ENCODE measurements around the gene EDIL3. TPM values are rescaled to one million over a fixed set of nuclear protein-coding genes. Genes with fewer than 3 reads are reported as not detected.

The EDIL3 gene
- total and polyA plus RNA-seq, 9 of the 15 experiments (the other 6 are each of a cell fraction or from before 2014, with no cell fraction given): 0.09 TPM; not detected in 8

DNA sequence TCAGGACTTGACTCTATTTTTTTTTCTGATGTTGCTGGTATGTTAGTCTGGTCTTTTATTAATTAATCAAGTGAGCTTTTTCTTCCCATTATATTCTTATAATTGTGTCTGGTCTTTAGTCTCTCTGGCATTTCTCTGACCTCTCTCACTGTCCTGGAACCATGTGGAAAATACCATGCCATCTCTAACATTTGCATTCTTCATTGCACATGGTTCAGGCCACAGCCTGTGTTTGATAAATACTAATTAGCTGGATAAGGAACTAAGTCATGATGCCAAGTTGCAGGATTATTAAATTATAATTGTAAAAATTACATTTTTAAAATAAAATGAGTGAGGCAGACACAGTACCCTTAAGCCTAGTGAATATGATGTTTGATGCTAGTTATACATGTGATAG lies 155.6 kb downstream of the EDIL3 start:
- ATAC-seq (no peak), DNase-seq (ENCODE audit: extremely low read depth in 1 of 4, low spot score in 3 of 4) (no peak), FAIRE-seq (no peak)
- H3K27ac ChIP-seq (ENCODE audit: extremely low read depth, low read depth, low read length): no peak overlapping the region
- BruUV-seq (replicated peaks): no TSS peak
- no peak overlapping the region for H3K9ac ChIP-seq (ENCODE audit: insufficient read depth in 1 of 2, low read depth in 2 of 2, low read length in 2 of 2)
- no peak overlapping the region for H3K4me3 ChIP-seq
- H3K4me2 ChIP-seq (ENCODE audit: insufficient read depth, low read length): no peak overlapping the region
- H3K9me1 ChIP-seq (ENCODE audit: control insufficient read depth, insufficient read depth, low read length): no peaks in the 10 kb centered on the region
- in situ Hi-C loops (cut with MboI) (no loop called here), intact Hi-C loops (cut with micrococcal nuclease) (no loop called here)
- no peaks in the 10 kb centered on the region for H4K20me1 ChIP-seq (replicated peaks; ENCODE audit: control insufficient read depth, insufficient read depth, low read length)
- POLR2A ChIA-PET: no interaction called here
- H3K79me2 ChIP-seq (ENCODE audit: control insufficient read depth, insufficient read depth, low read length): no peaks in the 10 kb centered on the region
- TF ChIP-seq FUS (optimal IDR thresholded peaks at IDR 0.05; ENCODE audit: low read depth, low read length): no peak
- TF ChIP-seq HDAC6 (IDR thresholded peaks at IDR 0.05; ENCODE audit: low read depth, low read length): no peak
- no peak for TF ChIP-seq KDM1A (IDR thresholded peaks at IDR 0.05)
- no peak for TF ChIP-seq CREM (IDR thresholded peaks at IDR 0.05; ENCODE audit: low read depth)
- TF ChIP-seq LARP7 (IDR thresholded peaks at IDR 0.05): no peak
- no peak for TF ChIP-seq BACH1 (tag; IDR thresholded peaks at IDR 0.05)
- no peak for TF ChIP-seq MCM7 (IDR thresholded peaks at IDR 0.05)
- TF ChIP-seq NCOA4 (IDR thresholded peaks at IDR 0.05; ENCODE audit: partially characterized antibody): no peak
- TF ChIP-seq ZEB2 (IDR thresholded peaks at IDR 0.05): no peak
- no peak for TF ChIP-seq RERE (CRISPR knock-in tag; IDR thresholded peaks at IDR 0.05; ENCODE audit: borderline replicate concordance)
- no peak for TF ChIP-seq CBX8 (IDR thresholded peaks at IDR 0.05; ENCODE audit: borderline replicate concordance, extremely low read depth, low read depth, low read length, poor library complexity, severe bottlenecking)
- TF ChIP-seq KHSRP (IDR thresholded peaks at IDR 0.05): no peak
- no peak for TF ChIP-seq MCM2 (IDR thresholded peaks at IDR 0.05; ENCODE audit: low read depth)
- H3K36me3 ChIP-seq (ENCODE audit: control insufficient read depth, insufficient read depth, low read length): no peaks in the 10 kb centered on the region
- no peak overlapping the region for H2AFZ ChIP-seq (ENCODE audit: low read depth, low read length)
- no peaks in the 10 kb centered on the region for H3K27me3 ChIP-seq (ENCODE audit: control insufficient read depth in 2 of 2, insufficient read depth in 2 of 2, low read length in 2 of 2)
- CTCF ChIA-PET (ENCODE audit: low intra/inter-chr PET ratio): no interaction called here
- H3K4me1 ChIP-seq (replicated peaks in 1 of 2; ENCODE audit: control insufficient read depth in 2 of 2, insufficient read depth in 2 of 2, low read length in 2 of 2): no peaks in the 10 kb centered on the region
- no peaks in the 10 kb centered on the region for H3K9me3 ChIP-seq (replicated peaks; ENCODE audit: control insufficient read depth, insufficient read depth, low read depth, low read length)

All from K562 (cell line).